Esophagus muscularis mucosa (tissue), 4 donors: ENCODE measurements around the gene TMEFF2. TPM values are rescaled to one million over a fixed set of nuclear protein-coding genes. Genes with fewer than 3 reads are reported as not detected.
"Not testable (repeated sequence)": the region's sequence is repeated elsewhere in the genome, so short reads cannot be mapped to it uniquely, and the experiment has no call there.

Experiments
- DNase-seq: peaks from one replicate; pipeline ENCODE4 v3.0.0-alpha.2; 2017; ENCODE audit errors: extremely low spot score
- H3K27ac ChIP-seq, 4 donors: fragments of 200-600 bp; sonication (generic); replicated peaks in 1 of 4; 1 replicate in 3 of 4; 2 replicates in 1 of 4; pipeline ENCODE4 v1.5.1; 2016 to 2019; ENCODE audit warnings: mild to moderate bottlenecking in 1 of 4
- H3K27me3 ChIP-seq, 4 donors: fragments of 200-600 bp; sonication (generic); one replicate each; pipeline versions ENCODE4 v1.5.1 to v1.6.0; 2016 to 2019
- H3K36me3 ChIP-seq, 4 donors: fragments of 200-600 bp; sonication (generic); one replicate each; pipeline ENCODE4 v1.5.1; 2016 to 2019
- H3K4me1 ChIP-seq, 4 donors: fragments of 200-600 bp; sonication (generic); one replicate each; pipeline ENCODE4 v1.5.1; 2016 to 2019
- H3K4me3 ChIP-seq, 4 donors: fragments of 200-600 bp; sonication (generic); 1 replicate in 2 of 4; 2 replicates in 2 of 4; pipeline ENCODE4 v1.5.1; 2016 to 2019; ENCODE audit warnings: mild to moderate bottlenecking in 4 of 4, moderate library complexity in 1 of 4
- H3K9me3 ChIP-seq, 4 donors: fragments of 200-600 bp; sonication (generic); 1 replicate in 3 of 4; 2 replicates in 1 of 4; pipeline ENCODE4 v1.5.1; 2016 to 2019
- CTCF ChIP-seq, 3 experiments: fragments of 200-600 bp in 2 of 3; fragments of 450-650 bp in 1 of 3; sonication (generic) in 2 of 3; IDR thresholded peaks; one replicate each; pipeline ENCODE4 v1.5.1; 2017 to 2019; ENCODE audit warnings: antibody characterized with exemption in 3 of 3, mild to moderate bottlenecking in 2 of 3, moderate library complexity in 1 of 3
- EP300 ChIP-seq: sonication (generic); formaldehyde crosslinking; IDR thresholded peaks from one replicate; pipeline ENCODE4 v1.6.1; 2017; ENCODE audit warnings: antibody characterized with exemption
- POLR2A ChIP-seq: fragments of 450-650 bp; IDR thresholded peaks from one replicate; pipeline ENCODE4 v1.6.1; 2017; ENCODE audit warnings: antibody characterized with exemption, moderate library complexity, mild to moderate bottlenecking, low read depth
- POLR2AphosphoS5 ChIP-seq, 2 donors: sonication (generic); formaldehyde crosslinking; IDR thresholded peaks; one replicate each; pipeline ENCODE4 v1.6.1; 2017; ENCODE audit warnings: antibody characterized with exemption in 2 of 2
- WGBS: methylation state at CpG from one replicate; pipeline ENCODE4 v1.1.5; 2018; 5-methylcytosine and 5-hydroxymethylcytosine counted together
- intact Hi-C: fragments of 100-400 bp; cut with DNase I; formaldehyde crosslinking; loops from one replicate; pipeline ENCODE4 v1.15.1; 2023
- total RNA-seq, 4 donors: library from RNA; depleted of rRNA; stranded (reverse); fragments of >200 nt; gene quantifications; one replicate each; pipeline versions ENCODE4 v1.1.0 to v1.2.1, GENCODE V29; 2016

The TMEFF2 gene
- total RNA-seq, 4 donors from 2014 or later: 0.42 to 1.7 (median 0.55) TPM

GRCh38 chr2:192087398-192087958, 107.3 kb downstream of the TMEFF2 start:
- Histone ChIP-seq H3K27ac (no peak overlapping the region), H3K4me3 (no peak overlapping the region), H3K4me1 (peaks cover 0 to 5% (median 0%) of the 10 kb centered on the region in 4 donors), H3K27me3 (no peaks in the 10 kb centered on the region), H3K36me3 (no peaks in the 10 kb centered on the region), H3K9me3 (no peaks in the 10 kb centered on the region)
- no peak for TF ChIP-seq CTCF (IDR thresholded peaks at IDR 0.05)
- no peak for TF ChIP-seq POLR2AphosphoS5 (IDR thresholded peaks at IDR 0.05)
- TF ChIP-seq EP300: no peak
- TF ChIP-seq POLR2A: no peak
- WGBS: 30% methylated on average over 4 of the region's 4 CpGs
- DNase-seq: no peak
- intact Hi-C loops: no loop called here

GRCh38 chr2:192082121-192082520, 112.6 kb downstream of the TMEFF2 start:
- Histone ChIP-seq H3K9me3 (no peaks in the 10 kb centered on the region), H3K4me1 (peaks cover 0 to 2% (median 0%) of the 10 kb centered on the region in 4 donors), H3K4me3 (no peak overlapping the region), H3K27ac (no peak overlapping the region), H3K36me3 (no peaks in the 10 kb centered on the region), H3K27me3 (no peaks in the 10 kb centered on the region)
- intact Hi-C loops: no loop called here
- DNase-seq: no peak
- WGBS: 82% methylated on average over 5 of the region's 5 CpGs
- TF ChIP-seq POLR2A (no peak), EP300 (no peak), CTCF (IDR thresholded peaks at IDR 0.05) (no peak), POLR2AphosphoS5 (IDR thresholded peaks at IDR 0.05) (no peak)

GRCh38 chr2:192080096-192080495, 114.6 kb downstream of the TMEFF2 start:
- WGBS: 96% methylated on average over 3 of the region's 3 CpGs
- not testable (repeated sequence) for H3K36me3 ChIP-seq

GRCh38 chr2:192073878-192074277, 120.9 kb downstream of the TMEFF2 start:
- no peak for TF ChIP-seq POLR2A
- no peak for TF ChIP-seq POLR2AphosphoS5 (IDR thresholded peaks at IDR 0.05)
- no peak for TF ChIP-seq EP300
- TF ChIP-seq CTCF (IDR thresholded peaks at IDR 0.05): no peak

More at GRCh38 chr2:192080096-192080495, 114.6 kb downstream of the TMEFF2 start:
- H3K27me3 ChIP-seq, DNase-seq, H3K27ac ChIP-seq, H3K4me3 ChIP-seq, intact Hi-C loops, H3K4me1 ChIP-seq, H3K9me3 ChIP-seq: not testable (repeated sequence)

GRCh38 chr2:192072778-192073177, 122.0 kb downstream of the TMEFF2 start:
- Histone ChIP-seq H3K27ac (no peak overlapping the region), H3K27me3 (no peaks in the 10 kb centered on the region), H3K4me1 (peaks cover 0 to 11% (median 8%) of the 10 kb centered on the region in 4 donors), H3K4me3 (no peak overlapping the region), H3K9me3 (no peaks in the 10 kb centered on the region), H3K36me3 (no peaks in the 10 kb centered on the region)
- no peak for DNase-seq
- 53% methylated on average over 1 of the region's 1 CpG for WGBS
- intact Hi-C loops: no loop called here
- no peak for TF ChIP-seq EP300

More at GRCh38 chr2:192073878-192074277, 120.9 kb downstream of the TMEFF2 start:
- H3K4me3 ChIP-seq: no peak overlapping the region
- intact Hi-C loops: no loop called here
- H3K4me1 ChIP-seq: peaks cover 0 to 11% (median 8%) of the 10 kb centered on the region in 4 donors
- DNase-seq: no peak
- no peak overlapping the region for H3K27ac ChIP-seq
- H3K36me3 ChIP-seq: no peaks in the 10 kb centered on the region
- H3K27me3 ChIP-seq: no peaks in the 10 kb centered on the region
- H3K9me3 ChIP-seq: no peaks in the 10 kb centered on the region

GRCh38 chr2:192072261-192072660, 122.5 kb downstream of the TMEFF2 start:
- WGBS: 69% methylated on average over 2 of the region's 2 CpGs
- Histone ChIP-seq H3K36me3 (no peaks in the 10 kb centered on the region), H3K4me3 (no peak overlapping the region), H3K27ac (no peak overlapping the region), H3K27me3 (no peaks in the 10 kb centered on the region), H3K4me1 (peaks cover 0 to 11% (median 8%) of the 10 kb centered on the region in 4 donors), H3K9me3 (no peaks in the 10 kb centered on the region)
- no peak for TF ChIP-seq EP300
- TF ChIP-seq POLR2AphosphoS5 (IDR thresholded peaks at IDR 0.05): no peak
- no peak for TF ChIP-seq POLR2A
- TF ChIP-seq CTCF (IDR thresholded peaks at IDR 0.05): no peak
- DNase-seq: no peak
- intact Hi-C loops: no loop called here
